Esophagus squamous epithelium (tissue), 5 donors: ENCODE results near the gene PDILT. TPM values are rescaled to one million over a fixed set of nuclear protein-coding genes. Genes with fewer than 3 reads are reported as not detected.
"Not testable (repeated sequence)": the region's sequence is repeated elsewhere in the genome, so short reads cannot be mapped to it uniquely, and the experiment has no call there.

ENCODE experiments used
- DNase-seq: peaks from one replicate; lab custom pipeline; 2025; lab: John Stamatoyannopoulos, UW
- H3K27ac ChIP-seq, 4 donors: fragments of 200-600 bp; sonication (generic); one replicate each; pipeline ENCODE4 v1.5.1; 2016 to 2019; ENCODE audit warnings: mild to moderate bottlenecking in 1 of 4
- H3K27me3 ChIP-seq, 4 donors: fragments of 200-600 bp; sonication (generic); 1 replicate in 3 of 4; 2 replicates in 1 of 4; pipeline versions ENCODE4 v1.5.1 to v1.6.0; 2017 to 2021; ENCODE audit warnings: antibody characterized with exemption in 1 of 4
- H3K36me3 ChIP-seq, 3 donors: fragments of 200-600 bp; sonication (generic); one replicate each; pipeline ENCODE4 v1.5.1; 2016 to 2019
- H3K4me1 ChIP-seq, 3 donors: fragments of 200-600 bp; sonication (generic); one replicate each; pipeline ENCODE4 v1.5.1; 2017 to 2019
- H3K4me3 ChIP-seq, 4 donors: fragments of 200-600 bp; sonication (generic); 1 replicate in 3 of 4; 2 replicates in 1 of 4; pipeline ENCODE4 v1.5.1; 2016 to 2019; ENCODE audit warnings: mild to moderate bottlenecking in 2 of 4, moderate library complexity in 1 of 4
- H3K9me3 ChIP-seq, 3 donors: fragments of 200-600 bp; sonication (generic); one replicate each; pipeline ENCODE4 v1.5.1; 2016 to 2019
- CTCF ChIP-seq, 6 experiments: fragments of 450-650 bp in 4 of 6; fragments of 200-600 bp in 2 of 6; sonication (generic) in 2 of 6; IDR thresholded peaks; one replicate each; pipeline ENCODE4 v1.5.1; 2016 to 2019; ENCODE audit warnings: antibody characterized with exemption in 6 of 6, mild to moderate bottlenecking in 4 of 6, moderate library complexity in 4 of 6
- POLR2A ChIP-seq, 4 donors: fragments of 450-650 bp; IDR thresholded peaks; one replicate each; pipeline ENCODE4 v1.6.1; 2017; ENCODE audit warnings: antibody characterized with exemption in 4 of 4, mild to moderate bottlenecking in 4 of 4, moderate library complexity in 3 of 4
- WGBS, 2 donors: methylation state at CpG; one replicate each; pipeline ENCODE4 v1.1.5; 2018; 5-methylcytosine and 5-hydroxymethylcytosine counted together
- intact Hi-C: fragments of 100-400 bp; cut with DNase I; formaldehyde crosslinking; loops from one replicate; pipeline ENCODE4 v1.15.0; 2022
- total RNA-seq, 4 donors: library from RNA; depleted of rRNA; stranded (reverse); fragments of >200 nt; gene quantifications; one replicate each; pipeline ENCODE4 v1.1.0, GENCODE V29; 2016
- donor health status: DM: yes; HTN: yes; CAD: no.

The PDILT gene
- total RNA-seq, 4 donors from 2014 or later = not detected

- intact Hi-C loops = no loop called here
- 58 to 75% methylated on average over 9 to 11 of the region's 11 CpGs for WGBS, 2 donors
- no peak for TF ChIP-seq CTCF (IDR thresholded peaks at IDR 0.05)
- no peak for TF ChIP-seq POLR2A (IDR thresholded peaks at IDR 0.05)
- H3K4me1 ChIP-seq = no peaks in the 10 kb centered on the region
- H3K36me3 ChIP-seq = no peaks in the 10 kb centered on the region
- no peaks in the 10 kb centered on the region for H3K27me3 ChIP-seq
- no peak overlapping the region for H3K27ac ChIP-seq
- H3K4me3 ChIP-seq = no peak overlapping the region
- no peak for DNase-seq
- no peaks in the 10 kb centered on the region for H3K9me3 ChIP-seq
Observed at GRCh38 chr16:20430948-20431347, 26.4 kb upstream of the PDILT start.

- DNase-seq, H3K27me3 ChIP-seq, intact Hi-C loops, H3K4me1 ChIP-seq, H3K27ac ChIP-seq, H3K36me3 ChIP-seq, H3K4me3 ChIP-seq, H3K9me3 ChIP-seq: not testable (repeated sequence)
- WGBS, 2 donors = 69 to 78% methylated on average over 1 of the region's 1 CpG
Observed at GRCh38 chr16:20430480-20430879, 25.9 kb upstream of the PDILT start.

GRCh38 chr16:20429499-20429898 lies 25.0 kb upstream of the PDILT start:
- H3K9me3 ChIP-seq, H3K4me3 ChIP-seq, H3K27me3 ChIP-seq, DNase-seq, H3K27ac ChIP-seq, intact Hi-C loops, H3K36me3 ChIP-seq, H3K4me1 ChIP-seq: not testable (repeated sequence)
- 50 to 58% methylated on average over 1 to 7 of the region's 7 CpGs for WGBS, 2 donors

GRCh38 chr16:20427401-20427797 lies 22.9 kb upstream of the PDILT start:
- H3K9me3 ChIP-seq, H3K36me3 ChIP-seq, DNase-seq, intact Hi-C loops, H3K27me3 ChIP-seq, H3K4me1 ChIP-seq, H3K27ac ChIP-seq, H3K4me3 ChIP-seq: not testable (repeated sequence)
- 43 to 100% methylated on average over 1 to 2 of the region's 2 CpGs for WGBS, 2 donors

GRCh38 chr16:20424129-20424866 lies 19.8 kb upstream of the PDILT start:
- Histone ChIP-seq H3K4me1 (no peaks in the 10 kb centered on the region), H3K9me3 (no peaks in the 10 kb centered on the region), H3K4me3 (no peak overlapping the region), H3K27ac (no peak overlapping the region), H3K27me3 (no peaks in the 10 kb centered on the region), H3K36me3 (no peaks in the 10 kb centered on the region)
- DNase-seq = no peak
- WGBS, 2 donors = 53 to 67% methylated on average over 2 of the region's 2 CpGs
- intact Hi-C loops = no loop called here
- no peak for TF ChIP-seq CTCF (IDR thresholded peaks at IDR 0.05)

- 75 to 76% methylated on average over 4 to 5 of the region's 5 CpGs for WGBS, 2 donors
- DNase-seq, H3K9me3 ChIP-seq, H3K4me3 ChIP-seq, H3K4me1 ChIP-seq, H3K36me3 ChIP-seq, H3K27me3 ChIP-seq, intact Hi-C loops, H3K27ac ChIP-seq: not testable (repeated sequence)
Observed at GRCh38 chr16:20423772-20424128, 19.2 kb upstream of the PDILT start.

- H3K9me3 ChIP-seq, H3K4me1 ChIP-seq, DNase-seq, H3K36me3 ChIP-seq, intact Hi-C loops, H3K27ac ChIP-seq, H3K4me3 ChIP-seq, H3K27me3 ChIP-seq: not testable (repeated sequence)
- 54 to 60% methylated on average over 2 of the region's 2 CpGs for WGBS, 2 donors
Observed at GRCh38 chr16:20421748-20422147, 17.2 kb upstream of the PDILT start.

GRCh38 chr16:20419093-20419492 lies 14.6 kb upstream of the PDILT start:
- DNase-seq, H3K27ac ChIP-seq, H3K36me3 ChIP-seq, H3K27me3 ChIP-seq, H3K9me3 ChIP-seq, H3K4me1 ChIP-seq, intact Hi-C loops, H3K4me3 ChIP-seq: not testable (repeated sequence)
- 84 to 88% methylated on average over 6 to 7 of the region's 8 CpGs for WGBS, 2 donors
